Measurements from ENCODE around the gene LST1.

The LST1 gene

DNA sequence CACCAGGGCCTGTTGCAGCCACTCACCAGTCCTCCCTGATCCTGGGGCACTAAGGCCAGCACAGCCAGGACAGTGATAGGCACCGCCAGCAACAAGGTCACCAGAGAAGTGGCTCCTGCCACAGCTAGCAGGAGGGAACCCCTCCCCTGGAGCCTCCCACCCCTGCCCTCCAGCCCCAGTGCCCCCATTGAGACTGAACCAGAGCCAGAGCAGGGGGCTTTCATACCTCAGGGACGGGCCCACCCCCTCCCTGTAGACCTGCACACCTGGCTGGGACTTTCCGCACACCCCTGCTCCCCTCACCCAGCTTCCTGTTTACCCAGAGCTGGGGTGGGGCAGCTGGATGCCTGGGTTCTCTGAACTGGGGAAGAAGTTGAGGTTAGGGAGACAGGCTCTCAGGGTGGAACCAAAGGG lies 3.8 kb upstream of the LST1 start, which contains the start of gene LTB:
TSS of gene LTB (minus strand) at position 195 of the 414 bp plus-strand sequence. CDS start at position 188, 7 bp downstream.
- H3K79me2 ChIP-seq (ENCODE audit: control insufficient read depth, low read length): no peaks in the 10 kb centered on the region
- peak within 1 kb of the TSS; percentile 84 for H3K4me3 ChIP-seq (ENCODE audit: low read length)
- H3K27me3 ChIP-seq (ENCODE audit: control insufficient read depth, low read length): peaks cover 43% of the 10 kb centered on the region
- no peaks in the 10 kb centered on the region for H3K9me2 ChIP-seq (replicated peaks; ENCODE audit: control insufficient read depth, low read length)
- no peak for TF ChIP-seq EZH2phosphoT487 (IDR thresholded peaks at IDR 0.05; ENCODE audit: borderline replicate concordance, low read length)
- TF ChIP-seq, protein P1, sequence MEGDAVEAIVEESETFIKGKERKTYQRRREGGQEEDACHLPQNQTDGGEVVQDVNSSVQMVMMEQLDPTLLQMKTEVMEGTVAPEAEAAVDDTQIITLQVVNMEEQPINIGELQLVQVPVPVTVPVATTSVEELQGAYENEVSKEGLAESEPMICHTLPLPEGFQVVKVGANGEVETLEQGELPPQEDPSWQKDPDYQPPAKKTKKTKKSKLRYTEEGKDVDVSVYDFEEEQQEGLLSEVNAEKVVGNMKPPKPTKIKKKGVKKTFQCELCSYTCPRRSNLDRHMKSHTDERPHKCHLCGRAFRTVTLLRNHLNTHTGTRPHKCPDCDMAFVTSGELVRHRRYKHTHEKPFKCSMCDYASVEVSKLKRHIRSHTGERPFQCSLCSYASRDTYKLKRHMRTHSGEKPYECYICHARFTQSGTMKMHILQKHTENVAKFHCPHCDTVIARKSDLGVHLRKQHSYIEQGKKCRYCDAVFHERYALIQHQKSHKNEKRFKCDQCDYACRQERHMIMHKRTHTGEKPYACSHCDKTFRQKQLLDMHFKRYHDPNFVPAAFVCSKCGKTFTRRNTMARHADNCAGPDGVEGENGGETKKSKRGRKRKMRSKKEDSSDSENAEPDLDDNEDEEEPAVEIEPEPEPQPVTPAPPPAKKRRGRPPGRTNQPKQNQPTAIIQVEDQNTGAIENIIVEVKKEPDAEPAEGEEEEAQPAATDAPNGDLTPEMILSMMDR (IDR thresholded peaks at IDR 0.05; ENCODE audit: low read depth, low read length, poor library complexity, severe bottlenecking): no peak
- peaks cover 62% of the 10 kb centered on the region for H3K4me1 ChIP-seq (ENCODE audit: control insufficient read depth, low read length)
- H3K4me2 ChIP-seq (ENCODE audit: low read length): peak within 1 kb of the TSS; percentile 92
- no peaks in the 10 kb centered on the region for H3K9me3 ChIP-seq (ENCODE audit: control insufficient read depth, insufficient read depth, low read length)
- H3F3A ChIP-seq (ENCODE audit: control insufficient read depth, insufficient read depth): peaks cover 10% of the 10 kb centered on the region
- H3K36me3 ChIP-seq (ENCODE audit: control insufficient read depth, low read length): no peaks in the 10 kb centered on the region
- H3K27ac ChIP-seq (ENCODE audit: low read depth, low read length): no peak within 1 kb of the TSS
- H4K20me1 ChIP-seq (ENCODE audit: control insufficient read depth, insufficient read depth, low read depth, low read length): no peaks in the 10 kb centered on the region

DNA sequence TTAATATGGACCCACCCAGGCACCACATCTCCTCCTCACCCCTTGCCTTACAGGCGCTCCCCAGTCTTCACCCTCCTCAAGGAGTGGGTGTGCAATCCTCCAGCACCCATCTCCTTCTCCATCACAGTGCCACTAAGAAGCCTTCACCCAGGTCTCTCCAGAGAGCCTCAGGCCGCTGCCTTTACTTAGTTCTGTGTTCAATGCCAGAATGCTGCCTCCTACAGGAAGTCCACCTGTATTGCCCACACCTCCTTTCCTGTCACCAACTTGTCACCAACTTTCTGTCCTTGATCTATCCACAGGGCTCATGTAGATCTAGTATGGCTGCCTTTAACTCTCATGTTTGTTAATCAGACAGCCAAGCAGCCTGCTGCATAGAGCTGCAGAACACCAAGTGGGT lies 586 bp upstream of the LST1 start:
- Histone ChIP-seq H3K27me3 (ENCODE audit: control insufficient read depth, low read length) (peaks cover 20% of the 10 kb centered on the region), H3K36me3 (ENCODE audit: control insufficient read depth, low read length) (no peaks in the 10 kb centered on the region), H3K27ac (ENCODE audit: low read depth, low read length) (peak overlapping the region; percentile 19)

DNA sequence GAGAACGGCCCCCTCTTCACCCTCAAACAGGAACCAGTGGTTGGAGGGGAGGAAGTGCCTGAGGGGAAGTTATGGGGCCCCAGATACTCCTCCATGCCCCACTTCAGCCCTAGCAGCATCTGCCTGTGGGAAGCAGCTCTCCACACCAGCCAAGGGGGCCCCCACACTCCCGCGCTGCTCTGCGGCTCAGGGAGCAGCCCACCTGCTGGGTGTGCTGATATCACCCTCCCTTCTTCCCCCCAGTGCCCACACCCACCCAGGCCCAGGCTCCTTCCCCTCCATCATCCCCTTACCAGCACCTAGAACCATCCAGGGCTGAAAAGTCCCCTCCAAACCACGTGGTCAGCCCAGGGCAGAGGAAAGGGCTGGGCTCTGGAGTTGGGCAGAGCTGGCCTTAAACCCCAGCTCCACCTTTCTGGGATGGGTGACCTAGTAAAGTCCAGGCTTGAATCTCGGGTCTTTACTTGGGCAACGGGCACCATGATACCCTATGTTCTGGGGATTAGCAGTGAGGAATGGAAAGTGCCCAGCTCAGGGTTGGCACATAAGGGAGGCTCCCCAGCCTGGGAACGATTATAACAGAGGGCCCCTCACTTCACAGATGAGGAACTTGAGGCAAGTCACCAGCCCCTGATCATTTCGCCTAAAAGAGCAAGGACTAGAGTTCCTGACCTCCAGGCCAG lies 663 bp downstream of the LST1 start:
- H3F3A ChIP-seq (ENCODE audit: control insufficient read depth, insufficient read depth): peaks cover 13% of the 10 kb centered on the region
- 0 out of 2 replicates have a peak overlapping the region, but pooled peaks have one; percentile 19 for H3K27ac ChIP-seq (ENCODE audit: low read depth, low read length)
- no peaks in the 10 kb centered on the region for H4K20me1 ChIP-seq (ENCODE audit: control insufficient read depth, insufficient read depth, low read depth, low read length)
- H3K79me2 ChIP-seq (ENCODE audit: control insufficient read depth, low read length): no peaks in the 10 kb centered on the region
- H3K4me3 ChIP-seq (ENCODE audit: low read length): peak overlapping the region; percentile 8
- H3K36me3 ChIP-seq (ENCODE audit: control insufficient read depth, low read length): no peaks in the 10 kb centered on the region
- no peaks in the 10 kb centered on the region for H3K9me2 ChIP-seq (replicated peaks; ENCODE audit: control insufficient read depth, low read length)
- H3K4me1 ChIP-seq (ENCODE audit: control insufficient read depth, low read length): peaks cover 45% of the 10 kb centered on the region
- TF ChIP-seq, protein P1 (IDR thresholded peaks at IDR 0.05; ENCODE audit: low read depth, low read length, poor library complexity, severe bottlenecking): no peak
- no peak for TF ChIP-seq EZH2phosphoT487 (IDR thresholded peaks at IDR 0.05; ENCODE audit: borderline replicate concordance, low read length)
- no peaks in the 10 kb centered on the region for H3K9me3 ChIP-seq (ENCODE audit: control insufficient read depth, insufficient read depth, low read length)
- H3K4me2 ChIP-seq (ENCODE audit: low read length): peak overlapping the region; percentile 52
- peaks cover 9% of the 10 kb centered on the region for H3K27me3 ChIP-seq (ENCODE audit: control insufficient read depth, low read length)

More for the DNA sequence above, 586 bp upstream of the LST1 start:
- Histone ChIP-seq H3K4me1 (ENCODE audit: control insufficient read depth, low read length) (peaks cover 56% of the 10 kb centered on the region), H3K4me3 (ENCODE audit: low read length) (0 out of 2 replicates have a peak overlapping the region, but pooled peaks have one; percentile 8), H3K79me2 (ENCODE audit: control insufficient read depth, low read length) (no peaks in the 10 kb centered on the region), H3K9me3 (ENCODE audit: control insufficient read depth, insufficient read depth, low read length) (no peaks in the 10 kb centered on the region), H3F3A (ENCODE audit: control insufficient read depth, insufficient read depth) (peaks cover 13% of the 10 kb centered on the region), H3K4me2 (ENCODE audit: low read length) (peak overlapping the region; percentile 52), H4K20me1 (ENCODE audit: control insufficient read depth, insufficient read depth, low read depth, low read length) (no peaks in the 10 kb centered on the region), H3K9me2 (replicated peaks; ENCODE audit: control insufficient read depth, low read length) (no peaks in the 10 kb centered on the region)
- no peak for TF ChIP-seq EZH2phosphoT487 (IDR thresholded peaks at IDR 0.05; ENCODE audit: borderline replicate concordance, low read length)
- TF ChIP-seq, protein P1 (IDR thresholded peaks at IDR 0.05; ENCODE audit: low read depth, low read length, poor library complexity, severe bottlenecking): peak; percentile 85
